CD4-positive, alpha-beta T cell treated with Interleukin-15 for 1 hour (primary cell): ENCODE results near the gene ZNF37A.
"Not testable (repeated sequence)": the region's sequence is repeated elsewhere in the genome, so short reads cannot be mapped to it uniquely, and the experiment has no call there.

ENCODE experiments used
- DNase-seq: peaks from one replicate; pipeline ENCODE4 v3.0.0-alpha.2; 2020

ZNF37A gene

GRCh38 chr10:38150891-38151463 lies 56.8 kb downstream of the ZNF37A start:
- DNase-seq, result not testable (repeated sequence)

- DNase-seq, result no peak
These were observed 62.5 kb downstream of the ZNF37A start for GRCh38 chr10:38156416-38157269.

GRCh38 chr10:38157270-38157685 lies 63.1 kb downstream of the ZNF37A start:
- DNase-seq, result no peak

DNA sequence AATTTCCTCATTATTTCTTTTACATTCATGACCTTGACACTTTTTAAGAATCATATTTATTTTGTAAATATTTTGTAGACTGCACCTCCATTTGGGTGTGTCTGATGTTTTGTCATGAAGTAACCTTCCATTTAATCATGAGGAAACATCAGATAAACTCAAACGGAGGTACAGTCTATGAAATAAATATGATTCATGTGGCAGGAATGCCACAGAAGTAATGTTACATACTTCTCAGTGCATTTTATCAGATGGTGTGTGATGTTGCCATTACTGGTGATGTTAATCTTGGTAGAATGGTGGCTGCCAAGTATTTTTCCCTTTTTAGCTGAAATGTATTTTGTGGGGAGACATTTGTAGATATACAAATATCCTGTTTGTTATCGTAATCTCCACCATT lies 64.9 kb downstream of the ZNF37A start:
- DNase-seq, result no peak

- no peak for DNase-seq
These were observed 69.5 kb downstream of the ZNF37A start for GRCh38 chr10:38163617-38164016.

- no peak for DNase-seq
These were observed 80.2 kb downstream of the ZNF37A start for GRCh38 chr10:38174336-38174735.

DNA sequence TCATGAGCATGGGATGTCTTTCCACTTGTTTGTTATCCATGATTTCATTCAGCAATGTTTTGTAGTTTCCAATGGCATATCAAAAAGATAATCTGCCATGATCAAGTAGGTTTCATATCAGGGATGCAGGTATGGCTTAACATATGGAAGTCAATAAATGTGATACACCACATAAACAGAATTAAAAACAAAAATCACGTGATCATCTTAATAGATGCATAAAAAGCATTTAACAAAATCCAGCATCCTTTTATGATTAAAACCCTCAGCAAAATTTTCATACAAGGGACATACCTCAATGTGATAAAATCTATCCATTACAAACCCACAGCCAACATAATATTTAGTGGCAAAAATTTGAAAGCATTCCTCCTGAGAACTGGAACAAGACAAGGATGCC lies 90.3 kb downstream of the ZNF37A start:
- DNase-seq, result no peak
